HG02852 (cell line): ENCODE data around the gene ENO2.

Experiments used
- ATAC-seq: cut with Tn5 transposase; IDR thresholded peaks from one replicate; pipeline ENCODE4 v1.9.1; 2021; ENCODE audit warnings: mild to moderate bottlenecking, moderate library complexity; ENCODE audit not compliant: unreplicated experiment

ENO2 gene

GRCh38 chr12:6929466-6930452 lies 15.4 kb downstream of the ENO2 start:
- ATAC-seq: no peak

GRCh38 chr12:6932766-6933165 lies 18.4 kb downstream of the ENO2 start:
- no peak for ATAC-seq

- no peak for ATAC-seq
Observed at GRCh38 chr12:6934110-6934509, 19.7 kb downstream of the ENO2 start.

GRCh38 chr12:6935371-6936193 lies 21.2 kb downstream of the ENO2 start:
- ATAC-seq: no peak

- ATAC-seq: no peak
Observed at GRCh38 chr12:6936194-6936635, 21.8 kb downstream of the ENO2 start.

- ATAC-seq: peak; percentile 9
Observed at GRCh38 chr12:6936636-6937480, 22.5 kb downstream of the ENO2 start.

GRCh38 chr12:6937481-6938352 lies 23.3 kb downstream of the ENO2 start:
- peak; percentile 88 for ATAC-seq

- no peak for ATAC-seq
Observed at GRCh38 chr12:6938353-6939190, 24.2 kb downstream of the ENO2 start.

- ATAC-seq: no peak
Observed at GRCh38 chr12:6939191-6939540, 24.8 kb downstream of the ENO2 start.

GRCh38 chr12:6941267-6941666 lies 26.9 kb downstream of the ENO2 start:
- ATAC-seq: no peak

GRCh38 chr12:6941782-6942181 lies 27.4 kb downstream of the ENO2 start:
- no peak for ATAC-seq

GRCh38 chr12:6942331-6942665 lies 27.9 kb downstream of the ENO2 start:
- no peak for ATAC-seq

- ATAC-seq: peak; percentile 28
Observed at GRCh38 chr12:6943389-6943721, 29.0 kb downstream of the ENO2 start.

GRCh38 chr12:6943722-6944380 lies 29.5 kb downstream of the ENO2 start, which contains the start of the genes C12orf57 and RNU7-1:
C12orf57 (plus strand) TSS chr12:6944022; CDS start chr12:6944122, 100 bp downstream.
RNU7-1 (plus strand) TSS chr12:6943816.
- ATAC-seq: peak; percentile 33

GRCh38 chr12:6944381-6945186 lies 30.2 kb downstream of the ENO2 start:
- peak; percentile 48 for ATAC-seq

GRCh38 chr12:6945613-6946012 lies 31.2 kb downstream of the ENO2 start:
- no peak for ATAC-seq

- peak; percentile 25 for ATAC-seq
Observed at GRCh38 chr12:6946033-6946919, 31.9 kb downstream of the ENO2 start.
